HepG2 (cell line): ENCODE data around the gene CAST. TPM values are rescaled to one million over a fixed set of nuclear protein-coding genes. Genes with fewer than 3 reads are reported as not detected.

Source experiments
- ATAC-seq: fragments of 200-7000 bp; cut with Tn5 transposase; 3 replicates; pipeline ENCODE4 v1.9.1; 2020; ENCODE audit warnings: mild to moderate bottlenecking, moderate library complexity
- BruUV-seq: library from RNA; stranded (reverse); fragments of 400-500 nt; replicated peaks from 2 replicates; lab custom pipeline; 2021; lab: Mats Ljungman, UMichigan
- CTCF ChIA-PET: fragments of 300-600 bp; formaldehyde crosslinking; extraction: SDS; loops from one replicate; lab custom pipeline; 2021; ENCODE audit warnings: low total read pairs, inconsistent platforms, low intra/inter-chr PET ratio; lab: Yijun Ruan, JAX
- POLR2A ChIA-PET: fragments of 350-600 bp; sonication (Branson Sonifier 250); formaldehyde crosslinking; loops from one replicate; lab custom pipeline; 2020; ENCODE audit warnings: antibody characterized with exemption, inconsistent platforms; lab: Yijun Ruan, JAX
- DNase-seq: peaks from one replicate; pipeline ENCODE4 v3.0.0-alpha.2; 2015; ENCODE audit warnings: low spot score
- FAIRE-seq: peaks from 3 replicates; lab custom pipeline; 2011; peaks lifted over from hg19 to GRCh38; lab: Jason Lieb, UNC
- H2AFZ ChIP-seq: one replicate; pipeline ENCODE4 v1.6.1; 2011; ENCODE audit warnings: low read length, inconsistent platforms
- H3K27ac ChIP-seq: fragments of 300-600 bp; 3 replicates; pipeline ENCODE4 v1.8.0; 2011; ENCODE audit warnings: mixed run types, mild to moderate bottlenecking, mixed read lengths, low read length, inconsistent platforms; ENCODE audit not compliant: insufficient read depth; ENCODE audit errors: extremely low read length
- H3K27me3 ChIP-seq, 2 experiments: fragments of 200-600 bp in 1 of 2; 2 replicates in 1 of 2; 3 replicates in 1 of 2; pipeline versions ENCODE4 v1.6.0 to v1.8.0; 2011; ENCODE audit warnings: low read length in 2 of 2, mild to moderate bottlenecking in 2 of 2, moderate library complexity in 2 of 2, inconsistent platforms in 1 of 2; ENCODE audit not compliant: insufficient read depth in 2 of 2, control insufficient read depth in 1 of 2
- H3K36me3 ChIP-seq, 2 experiments: fragments of 200-600 bp in 1 of 2; replicated peaks in 1 of 2; 2 replicates in 1 of 2; 3 replicates in 1 of 2; pipeline versions ENCODE4 v1.5.1 to v1.8.0; 2011; ENCODE audit warnings: low read length in 2 of 2, inconsistent platforms in 1 of 2; ENCODE audit not compliant: insufficient read depth in 2 of 2, control insufficient read depth in 1 of 2
- H3K4me1 ChIP-seq: 2 replicates; pipeline ENCODE4 v1.5.1; 2012; ENCODE audit warnings: low read length, inconsistent platforms; ENCODE audit not compliant: insufficient read depth
- H3K4me2 ChIP-seq: 2 replicates; pipeline ENCODE4 v1.6.0; 2011; ENCODE audit warnings: low read depth, low read length, inconsistent platforms
- H3K4me3 ChIP-seq, 3 experiments: fragments of 200-600 bp in 1 of 3; sonication (generic), shearing (Covaris generic) in 1 of 3; replicated peaks in 1 of 3; 2 replicates each; pipeline ENCODE4 v1.5.1; 2011 to 2016; ENCODE audit warnings: low read length in 3 of 3, inconsistent platforms in 2 of 3, low read depth in 2 of 3, mild to moderate bottlenecking in 2 of 3, control low read depth in 1 of 3, mixed read lengths in 1 of 3; ENCODE audit not compliant: insufficient read depth in 1 of 3
- H3K79me2 ChIP-seq: one replicate; pipeline ENCODE4 v1.6.1; 2011; ENCODE audit warnings: low read length, inconsistent platforms; ENCODE audit not compliant: insufficient read depth
- H3K9ac ChIP-seq: 2 replicates; pipeline ENCODE4 v1.6.0; 2011; ENCODE audit warnings: mild to moderate bottlenecking, low read depth, low read length, inconsistent platforms; ENCODE audit not compliant: insufficient read depth
- H3K9me3 ChIP-seq: 2 replicates; pipeline ENCODE4 v1.5.1; 2012; ENCODE audit warnings: mild to moderate bottlenecking, low read length
- H4K20me1 ChIP-seq: 2 replicates; pipeline ENCODE4 v1.6.0; 2011; ENCODE audit warnings: inconsistent platforms, mild to moderate bottlenecking, low read length, moderate library complexity; ENCODE audit not compliant: insufficient read depth
- FOXK2 ChIP-seq: fragments of 450-650 bp; IDR thresholded peaks from 2 replicates; pipeline ENCODE4 v1.6.1; 2016
- KDM4B ChIP-seq: sonication (generic); formaldehyde crosslinking; IDR thresholded peaks from 2 replicates; pipeline ENCODE4 v1.4.0; 2020; ENCODE audit warnings: missing genetic modification reagents
- ONECUT2 ChIP-seq: sonication (generic); formaldehyde crosslinking; IDR thresholded peaks from 2 replicates; pipeline ENCODE4 v1.4.0; 2020; ENCODE audit warnings: missing genetic modification reagents
- ZFY ChIP-seq: sonication (generic); formaldehyde crosslinking; IDR thresholded peaks from 2 replicates; pipeline ENCODE4 v1.4.0; 2020; ENCODE audit warnings: missing genetic modification reagents
- ZNF225 ChIP-seq: sonication (generic); formaldehyde crosslinking; IDR thresholded peaks from 2 replicates; pipeline ENCODE4 v1.4.0; 2020; ENCODE audit warnings: mild to moderate bottlenecking, missing genetic modification reagents
- ZNF256 ChIP-seq: sonication (generic); formaldehyde crosslinking; conservative IDR thresholded peaks from 2 replicates; pipeline ENCODE4 v1.4.0; 2020; ENCODE audit warnings: missing genetic modification reagents
- ZNF703 ChIP-seq: sonication (generic); formaldehyde crosslinking; IDR thresholded peaks from 2 replicates; pipeline ENCODE4 v1.5.1; 2020; ENCODE audit warnings: missing genetic modification reagents, mild to moderate bottlenecking, moderate library complexity, borderline replicate concordance
- WGBS: methylation state at CpG from one replicate; pipeline ENCODE4 v1.1.6; 2017; ENCODE audit warnings: low lambda C conversion rate; 5-methylcytosine and 5-hydroxymethylcytosine counted together
- in situ Hi-C: cut with HindIII; loops from 2 replicates; pipeline ENCODE4 v1.10.0; 2017; ENCODE audit warnings: low pct_unique_long_range_greater_than_20kb; ENCODE audit not compliant: extremely low pct_ligation_motif_present
- intact Hi-C: fragments of 100-400 bp; cut with micrococcal nuclease; formaldehyde crosslinking; loops from one replicate; pipeline ENCODE4 v1.10.0; 2022; ENCODE audit not compliant: unreplicated experiment
- polyA plus RNA-seq, 8 experiments: library from polyadenylated mRNA; depleted of rRNA in 3 of 8; stranded (reverse) in 7 of 8; unstranded in 1 of 8; fragments of >200 nt; fragmentation: Illumina TruSeq in 4 of 8; extraction: Trizol in 4 of 8; gene quantifications; 2 replicates each; pipeline versions ENCODE4 v1.2.1 to v1.2.3, GENCODE V29; 2011 to 2016; ENCODE audit warnings: low read depth in 4 of 8, missing spikeins in 1 of 8, mixed read lengths in 1 of 8; ENCODE audit not compliant: insufficient read depth in 1 of 8
- total RNA-seq, 5 experiments: library from RNA; depleted of rRNA; stranded (reverse); fragments of >200 nt; fragmentation: Illumina TruSeq; extraction: Trizol; gene quantifications; 2 replicates each; pipeline ENCODE4 v1.2.3, GENCODE V29; 2016; ENCODE audit warnings: low read depth in 1 of 5

CAST gene
- total and polyA plus RNA-seq, 2 of the 13 experiments (the other 11 are each of a cell fraction or from before 2014, with no cell fraction given): 42.1 to 67.6 TPM

DNA sequence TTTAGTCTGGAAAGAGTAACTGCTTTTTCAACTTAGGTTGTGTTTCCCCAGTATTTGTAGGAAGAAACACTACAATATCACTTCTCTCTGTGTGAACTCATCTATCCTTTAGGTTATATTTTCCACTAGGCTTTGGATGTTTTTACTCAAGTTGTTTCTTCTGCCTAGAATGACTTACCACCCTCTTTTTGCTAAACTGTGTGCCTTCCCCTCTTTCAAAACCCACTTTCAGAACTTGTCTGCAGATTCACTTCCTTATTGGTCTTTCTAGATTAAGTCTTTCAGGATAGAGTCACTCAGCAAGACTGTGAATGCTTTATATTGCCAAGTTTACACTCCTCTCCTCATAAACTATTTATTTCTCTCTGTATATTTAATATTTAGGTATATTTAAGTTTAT is 14.2 kb upstream of the CAST start:
- DNase-seq (no peak), FAIRE-seq (no peak), ATAC-seq (no peak)
- H3K27me3 ChIP-seq: no peaks in the 10 kb centered on the region; a peak in 1 of 5 replicates
- H3K9me3 ChIP-seq: no peaks in the 10 kb centered on the region
- H2AFZ ChIP-seq: no peak overlapping the region
- no peak overlapping the region for H3K27ac ChIP-seq
- intact Hi-C loops: no loop called here
- peaks cover 14% of the 10 kb centered on the region for H3K4me1 ChIP-seq
- BruUV-seq: no TSS peak
- no peaks in the 10 kb centered on the region for H4K20me1 ChIP-seq
- ChIA-PET POLR2A (interaction anchor here (1.2 kb wide), 1 partner anchor 14 kb away, joined by 3 read pairs; no protein-coding TSS in a partner anchor), CTCF (no interaction called here)
- H3K79me2 ChIP-seq: no peaks in the 10 kb centered on the region
- no peak for TF ChIP-seq FOXK2
- no peaks in the 10 kb centered on the region for H3K36me3 ChIP-seq
- H3K4me3 ChIP-seq: no peak overlapping the region
- in situ Hi-C loops: no loop called here
- H3K4me2 ChIP-seq: no peak overlapping the region
- H3K9ac ChIP-seq: no peak overlapping the region

DNA sequence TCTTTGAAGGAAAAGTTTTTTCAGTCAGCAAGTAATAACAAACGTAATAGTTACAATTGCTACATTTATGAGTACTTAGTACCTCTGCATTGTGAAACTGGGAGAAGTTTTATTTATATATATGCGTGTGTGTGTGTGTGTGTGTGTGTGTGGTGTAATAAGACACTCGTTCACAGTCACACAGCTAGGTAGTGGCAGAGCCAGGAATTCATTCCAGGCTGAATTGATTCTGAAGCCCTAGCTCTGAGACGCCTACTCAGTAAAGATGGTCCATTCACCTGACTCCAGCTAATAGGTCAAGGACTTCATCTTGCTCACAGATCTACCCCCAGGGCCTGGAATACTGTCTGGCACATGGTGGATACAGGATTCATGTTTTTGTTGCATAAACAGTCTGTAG is 13.6 kb upstream of the CAST start:
- intact Hi-C loops: no loop called here
- H3K27me3 ChIP-seq: no peaks in the 10 kb centered on the region; a peak in 1 of 5 replicates
- TF ChIP-seq KDM4B (CRISPR knock-in tag) (no peak), ONECUT2 (CRISPR knock-in tag) (no peak), ZFY (CRISPR knock-in tag) (no peak), ZNF225 (CRISPR knock-in tag) (no peak), ZNF256 (CRISPR knock-in tag) (no peak), ZNF703 (CRISPR knock-in tag) (no peak)
- no peak overlapping the region for H2AFZ ChIP-seq
- CTCF ChIA-PET: no interaction called here
- H3K4me1 ChIP-seq: peaks cover 14% of the 10 kb centered on the region
- BruUV-seq: no TSS peak
- no peaks in the 10 kb centered on the region for H3K79me2 ChIP-seq
- FAIRE-seq (no peak), DNase-seq (no peak), ATAC-seq (no peak)
- POLR2A ChIA-PET: interaction anchor here (1.2 kb wide), 1 partner anchor 13 kb away, joined by 3 read pairs; no protein-coding TSS in a partner anchor
- H3K4me3 ChIP-seq: no peak overlapping the region
- H3K27ac ChIP-seq: no peak overlapping the region
- no peak overlapping the region for H3K4me2 ChIP-seq
- no peaks in the 10 kb centered on the region for H3K36me3 ChIP-seq
- no peak overlapping the region for H3K9ac ChIP-seq
- WGBS: 15% methylated on average over 3 of the region's 4 CpGs
- in situ Hi-C loops: no loop called here
- H4K20me1 ChIP-seq: no peaks in the 10 kb centered on the region
- no peaks in the 10 kb centered on the region for H3K9me3 ChIP-seq
